GM12872 (cell line): Measurements from ENCODE around the gene STON2.

ENCODE experiments used
- CTCF ChIP-seq: IDR thresholded peaks from 3 replicates; pipeline ENCODE4 v1.5.1; 2011; ENCODE audit warnings: low read depth, mild to moderate bottlenecking, low read length, moderate library complexity; ENCODE audit not compliant: insufficient read depth

The STON2 gene

DNA sequence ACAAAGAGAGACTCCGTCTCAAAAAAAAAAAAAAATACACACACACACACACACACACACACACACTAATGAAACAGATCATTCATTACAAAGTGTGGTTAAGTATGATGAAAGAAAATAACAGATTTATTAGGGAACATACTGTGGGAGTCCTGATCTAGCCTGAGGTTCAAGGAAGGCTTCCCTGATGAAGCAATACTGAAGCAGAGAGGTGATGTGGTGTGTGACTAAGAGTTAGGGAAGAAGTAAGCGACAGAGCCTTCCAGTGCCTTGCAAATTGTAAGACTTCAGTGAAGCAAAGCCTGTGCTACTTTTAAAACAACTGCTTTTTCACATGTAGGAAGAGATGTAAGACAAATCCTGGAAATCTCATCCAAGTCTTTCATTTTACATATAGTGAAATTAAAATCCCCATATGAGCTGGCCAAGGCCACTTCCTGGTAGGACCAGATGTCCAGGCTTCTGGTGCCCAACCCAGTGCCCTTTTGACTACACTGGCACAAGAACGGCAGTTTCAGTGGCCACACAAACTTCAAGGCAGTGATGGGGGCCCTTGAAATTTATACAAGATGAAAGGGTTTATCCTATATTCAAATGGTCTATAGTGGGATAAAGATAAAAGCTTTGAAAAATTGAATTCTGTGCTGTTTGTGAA lies 86.2 kb downstream of the STON2 start:
- TF ChIP-seq CTCF: no peak

GRCh38 chr14:81313200-81313599 lies 86.9 kb downstream of the STON2 start:
- no peak for TF ChIP-seq CTCF

GRCh38 chr14:81312289-81312876 lies 87.7 kb downstream of the STON2 start:
- TF ChIP-seq CTCF: no peak

DNA sequence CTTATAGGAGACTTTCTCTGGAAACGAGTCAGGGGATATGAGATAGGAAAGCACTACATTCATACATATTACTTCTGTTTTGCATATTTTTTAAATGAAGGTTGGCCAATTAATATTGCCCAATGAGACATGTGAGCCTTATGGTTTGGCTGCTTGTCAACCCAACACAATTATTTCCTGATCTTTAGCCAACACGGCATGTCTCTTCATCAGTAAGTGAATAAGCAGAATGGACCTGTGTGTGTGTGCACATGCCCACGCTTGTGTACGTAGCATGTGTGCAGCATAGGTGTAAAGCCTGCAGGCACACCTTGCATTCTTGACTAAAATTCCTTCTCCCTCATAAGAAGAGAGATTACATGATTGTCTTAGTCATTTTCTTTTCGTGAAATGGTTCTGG lies 88.3 kb downstream of the STON2 start:
- no peak for TF ChIP-seq CTCF

DNA sequence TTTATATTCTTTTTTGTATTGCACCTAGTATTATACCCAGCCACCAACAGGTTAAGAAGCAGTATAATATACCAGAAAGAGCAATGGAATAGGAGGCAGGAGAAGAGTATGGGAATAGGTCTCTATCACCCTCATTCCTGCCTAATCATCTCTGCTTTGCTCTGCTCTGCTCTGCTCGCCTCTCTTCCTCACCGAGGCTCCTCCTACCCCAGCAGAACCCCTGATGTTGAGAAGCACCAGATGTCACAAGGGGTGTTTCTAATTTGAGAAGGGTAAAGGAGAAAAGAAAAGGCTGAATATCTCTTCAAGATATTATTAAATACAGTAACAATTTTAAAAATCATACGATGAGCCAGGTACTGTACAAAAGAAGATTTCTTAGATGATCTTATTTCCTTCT lies 89.0 kb downstream of the STON2 start:
- no peak for TF ChIP-seq CTCF

DNA sequence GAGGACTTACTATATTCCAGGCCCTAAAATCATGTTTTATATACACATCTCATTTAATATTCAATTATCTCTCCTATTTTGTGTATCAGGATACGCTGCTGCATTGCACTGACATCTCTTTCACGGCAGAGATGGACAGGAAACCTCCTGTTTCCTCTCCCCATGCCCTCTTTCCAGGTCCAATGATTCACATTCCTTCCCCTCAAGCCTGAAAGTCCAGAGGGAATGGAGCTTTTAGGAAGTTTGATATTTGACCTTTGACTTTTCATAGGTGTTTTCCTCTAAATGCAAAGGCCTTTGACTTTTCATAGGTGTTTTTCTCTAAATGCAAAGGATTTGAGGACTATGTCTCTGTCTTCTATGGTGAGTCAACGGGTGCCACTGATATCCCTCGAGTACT lies 89.5 kb downstream of the STON2 start:
- TF ChIP-seq CTCF: no peak

DNA sequence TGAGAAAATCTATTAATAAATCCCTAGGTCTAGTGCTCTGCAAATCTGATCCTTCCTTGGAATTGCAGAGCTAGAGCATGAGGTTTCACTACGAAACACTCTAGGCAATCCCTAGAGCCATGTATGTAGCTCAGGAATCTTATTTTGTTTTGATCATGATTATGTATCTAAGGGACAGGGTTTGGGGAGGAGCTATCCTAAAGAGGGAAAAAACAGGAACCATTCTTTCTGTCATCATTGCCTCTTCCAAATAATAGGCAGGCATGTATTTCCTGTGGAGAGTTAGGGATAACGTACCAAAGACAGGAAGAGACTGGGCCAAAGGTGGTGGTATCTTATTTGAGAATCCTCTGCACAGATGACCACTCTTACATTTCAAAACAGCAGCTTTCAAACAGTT lies 90.6 kb downstream of the STON2 start:
- TF ChIP-seq CTCF: no peak

DNA sequence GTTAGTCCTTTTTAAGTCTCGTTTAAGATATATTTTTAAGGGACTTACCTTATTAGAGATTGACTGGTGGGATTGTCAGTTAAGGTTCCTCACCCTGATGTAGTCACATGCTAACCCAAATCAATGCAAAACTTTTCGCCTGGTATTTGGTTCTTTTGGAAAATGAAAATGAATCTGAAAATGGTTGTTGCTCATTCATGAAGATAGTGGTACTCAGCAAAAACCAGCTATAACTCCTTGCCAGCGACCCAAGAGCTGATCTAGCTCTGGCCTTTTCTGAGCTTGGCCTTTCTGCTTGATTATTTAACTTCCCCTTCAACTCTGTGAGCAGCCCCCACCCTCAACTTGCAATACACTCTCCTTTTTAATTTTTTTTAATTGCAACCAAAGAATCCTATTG lies 94.4 kb downstream of the STON2 start:
- TF ChIP-seq CTCF: no peak
